ENCODE data around the gene DTNA. TPM values are rescaled to one million over a fixed set of nuclear protein-coding genes. Genes with fewer than 3 reads are reported as not detected.

The DTNA gene
- total RNA-seq, 4 donors from 2014 or later = 81.0 to 236 (median 119) TPM

DNA sequence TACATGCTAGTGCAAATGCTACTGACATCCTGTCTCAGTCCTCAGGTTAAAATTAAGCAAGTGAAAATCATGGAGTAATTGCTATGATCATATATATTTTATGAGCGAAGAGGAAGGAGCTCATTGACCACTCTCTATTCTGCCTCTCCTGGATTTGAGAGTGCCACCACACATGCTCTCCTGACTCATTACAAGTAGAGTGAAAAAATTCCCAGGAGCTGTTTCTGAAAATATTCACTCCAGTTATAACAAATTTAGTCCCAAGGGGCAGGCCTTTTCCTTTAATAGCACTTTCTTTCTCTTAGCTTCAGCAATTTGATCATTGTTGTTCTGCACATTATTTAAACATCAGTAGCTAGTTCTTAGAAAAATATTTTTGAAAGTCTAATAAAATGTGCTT is 176.1 kb downstream of the DTNA start:
- WGBS, 2 donors = 87 to 93% methylated on average over 1 of the region's 1 CpG
- intact Hi-C loops (cut with DNase I) = no loop called here

DNA sequence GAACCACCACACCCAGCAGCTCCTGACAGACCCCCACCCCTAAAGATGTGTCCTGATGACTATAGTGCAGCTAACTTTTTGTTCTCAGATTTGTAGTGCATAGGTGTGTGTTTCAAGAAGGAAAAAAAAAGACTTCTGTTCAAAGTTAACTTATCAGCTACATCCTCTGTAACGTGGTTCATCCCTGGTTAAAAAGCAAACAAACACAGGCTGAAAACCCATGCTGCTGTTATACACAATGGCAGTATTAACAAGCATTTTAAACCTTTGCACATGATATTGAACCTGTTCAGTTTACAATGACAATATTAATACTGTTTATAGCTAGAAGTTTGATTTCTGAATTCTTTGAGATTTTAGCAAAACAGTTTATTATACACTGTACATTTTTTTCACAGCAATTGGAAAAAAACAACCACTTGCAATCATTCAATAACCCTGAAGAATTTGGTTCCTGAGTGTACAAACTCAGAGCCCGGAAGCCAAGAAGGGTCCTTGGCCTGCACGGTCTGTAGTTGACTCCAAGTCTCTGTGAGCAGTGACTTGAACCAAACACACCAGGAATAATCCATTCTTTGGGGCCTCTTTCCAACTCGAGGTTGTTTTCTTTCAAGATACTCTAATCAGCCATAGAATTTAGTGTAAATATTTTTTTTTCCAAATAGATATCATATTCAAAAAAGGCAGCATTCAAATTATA is 177.9 kb downstream of the DTNA start:
- Histone ChIP-seq H3K9me3 (no peaks in the 10 kb centered on the region), H3K36me3 (no peaks in the 10 kb centered on the region), H3K4me3 (replicated peaks in 1 of 3) (no peak overlapping the region), H3K27ac (peak overlapping the region in 2 of 3 donors; percentile 26 to 43), H3K27me3 (no peaks in the 10 kb centered on the region), H3K4me1 (peaks cover 0 to 50% of the 10 kb centered on the region in 2 donors)
- TF ChIP-seq, protein P1, sequence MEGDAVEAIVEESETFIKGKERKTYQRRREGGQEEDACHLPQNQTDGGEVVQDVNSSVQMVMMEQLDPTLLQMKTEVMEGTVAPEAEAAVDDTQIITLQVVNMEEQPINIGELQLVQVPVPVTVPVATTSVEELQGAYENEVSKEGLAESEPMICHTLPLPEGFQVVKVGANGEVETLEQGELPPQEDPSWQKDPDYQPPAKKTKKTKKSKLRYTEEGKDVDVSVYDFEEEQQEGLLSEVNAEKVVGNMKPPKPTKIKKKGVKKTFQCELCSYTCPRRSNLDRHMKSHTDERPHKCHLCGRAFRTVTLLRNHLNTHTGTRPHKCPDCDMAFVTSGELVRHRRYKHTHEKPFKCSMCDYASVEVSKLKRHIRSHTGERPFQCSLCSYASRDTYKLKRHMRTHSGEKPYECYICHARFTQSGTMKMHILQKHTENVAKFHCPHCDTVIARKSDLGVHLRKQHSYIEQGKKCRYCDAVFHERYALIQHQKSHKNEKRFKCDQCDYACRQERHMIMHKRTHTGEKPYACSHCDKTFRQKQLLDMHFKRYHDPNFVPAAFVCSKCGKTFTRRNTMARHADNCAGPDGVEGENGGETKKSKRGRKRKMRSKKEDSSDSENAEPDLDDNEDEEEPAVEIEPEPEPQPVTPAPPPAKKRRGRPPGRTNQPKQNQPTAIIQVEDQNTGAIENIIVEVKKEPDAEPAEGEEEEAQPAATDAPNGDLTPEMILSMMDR (IDR thresholded peaks at IDR 0.05) = no peak
- no peak for TF ChIP-seq POLR2A (IDR thresholded peaks at IDR 0.05)
- intact Hi-C loops (cut with DNase I) = no loop called here
- peak; percentile 56 to 66 for DNase-seq
- WGBS, 2 donors = 37 to 41% methylated on average over 4 of the region's 4 CpGs

More for the DNA sequence above, 176.1 kb downstream of the DTNA start:
- H3K27ac ChIP-seq = peak overlapping the region in 2 of 3 donors; percentile 3 to 59
- no peak for DNase-seq
- peaks cover 0 to 51% of the 10 kb centered on the region in 2 donors for H3K4me1 ChIP-seq
- no peak overlapping the region for H3K4me3 ChIP-seq (replicated peaks in 1 of 3)
- H3K9me3 ChIP-seq = no peaks in the 10 kb centered on the region
- no peaks in the 10 kb centered on the region for H3K27me3 ChIP-seq
- TF ChIP-seq, protein P1 (IDR thresholded peaks at IDR 0.05) = no peak
- no peak for TF ChIP-seq POLR2A (IDR thresholded peaks at IDR 0.05)
- H3K36me3 ChIP-seq = no peaks in the 10 kb centered on the region

DNA sequence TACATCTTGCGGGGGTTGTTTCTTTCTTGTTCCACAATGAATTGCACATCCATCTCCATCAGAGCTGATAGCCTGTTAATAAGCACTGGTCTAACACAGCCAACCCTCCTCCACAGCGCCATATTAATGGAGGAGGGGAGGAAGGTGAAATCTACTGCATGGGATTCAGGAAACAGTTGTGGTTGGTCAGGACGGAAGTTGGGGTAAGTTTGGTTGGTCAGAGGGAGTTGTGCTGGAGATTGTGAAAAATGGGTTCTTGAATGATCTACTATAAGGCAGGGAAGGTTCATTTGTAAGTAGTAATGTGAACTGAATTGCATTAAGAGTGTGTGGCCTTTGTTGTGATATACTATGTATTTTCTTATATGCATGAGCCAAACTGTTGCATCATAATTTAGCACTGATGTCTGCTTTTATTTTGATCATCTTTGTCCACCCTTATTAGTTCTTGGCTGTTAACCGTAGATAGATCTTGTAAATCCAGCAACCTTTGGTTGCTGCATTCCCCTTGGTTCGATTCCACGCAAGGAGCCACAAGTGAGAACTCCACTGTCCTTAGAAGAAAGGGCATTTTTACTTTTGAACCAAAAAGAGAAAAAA is 180.5 kb downstream of the DTNA start:
- Histone ChIP-seq H3K4me3 (replicated peaks in 1 of 3) (no peak overlapping the region), H3K9me3 (no peaks in the 10 kb centered on the region), H3K36me3 (no peaks in the 10 kb centered on the region), H3K27me3 (no peaks in the 10 kb centered on the region), H3K27ac (no peak overlapping the region), H3K4me1 (peaks cover 0 to 30% of the 10 kb centered on the region in 2 donors)
- TF ChIP-seq, protein P1 (IDR thresholded peaks at IDR 0.05) = no peak
- TF ChIP-seq POLR2A (IDR thresholded peaks at IDR 0.05) = no peak
- 87 to 95% methylated on average over 6 of the region's 6 CpGs for WGBS, 2 donors
- DNase-seq = no peak
- intact Hi-C loops (cut with DNase I) = no loop called here

DNA sequence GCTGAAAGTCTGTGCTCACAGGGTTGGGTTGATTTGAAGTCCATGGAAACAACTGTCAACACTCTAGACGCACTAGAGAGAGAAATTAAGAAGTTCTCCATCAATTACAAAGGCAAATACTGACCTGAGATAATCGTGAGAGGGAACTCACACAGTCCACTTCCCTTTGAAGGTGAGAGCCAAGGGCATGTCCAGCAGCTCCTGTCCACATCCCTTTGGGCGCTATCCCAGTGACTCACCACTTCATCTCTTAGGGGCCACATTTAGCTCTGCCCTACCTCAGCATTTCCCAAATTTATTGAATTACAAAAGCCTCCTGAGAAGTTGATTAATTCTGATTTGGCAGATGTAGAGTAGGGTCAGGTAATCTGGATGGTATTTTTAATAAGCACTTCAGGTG is 182.3 kb downstream of the DTNA start:
- 79 to 81% methylated on average over 3 of the region's 3 CpGs for WGBS, 2 donors
- Histone ChIP-seq H3K36me3 (no peaks in the 10 kb centered on the region), H3K9me3 (no peaks in the 10 kb centered on the region), H3K27me3 (no peaks in the 10 kb centered on the region), H3K4me1 (peaks cover 0 to 13% of the 10 kb centered on the region in 2 donors), H3K4me3 (replicated peaks in 1 of 3) (no peak overlapping the region), H3K27ac (no peak overlapping the region)
- no peak for DNase-seq
- intact Hi-C loops (cut with DNase I) = no loop called here
- TF ChIP-seq POLR2A (IDR thresholded peaks at IDR 0.05) = no peak

DNA sequence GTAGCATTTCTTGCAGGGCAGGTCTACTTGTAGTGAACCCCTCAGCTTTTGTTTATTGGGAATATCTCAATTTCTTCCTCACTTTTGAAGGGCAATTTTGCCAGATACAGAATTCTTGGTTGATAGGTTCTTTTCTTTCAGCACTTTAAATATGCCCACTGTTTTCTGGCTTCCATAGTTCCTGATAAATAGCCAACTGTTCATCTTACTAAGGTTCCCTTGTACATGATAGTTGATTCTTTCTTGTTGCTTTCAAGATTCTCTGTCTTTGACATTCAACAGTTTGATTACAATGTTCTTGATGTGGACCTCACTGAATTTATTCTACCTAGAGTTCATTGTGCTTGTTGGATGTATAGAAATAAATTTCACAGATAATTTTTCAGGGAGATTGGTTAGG is 183.1 kb downstream of the DTNA start:
- no peak for DNase-seq
- no peak overlapping the region for H3K4me3 ChIP-seq (replicated peaks in 1 of 3)
- no peaks in the 10 kb centered on the region for H3K27me3 ChIP-seq
- H3K27ac ChIP-seq = no peak overlapping the region
- H3K9me3 ChIP-seq = no peaks in the 10 kb centered on the region
- intact Hi-C loops (cut with DNase I) = no loop called here
- TF ChIP-seq, protein P1 (IDR thresholded peaks at IDR 0.05) = no peak
- TF ChIP-seq POLR2A (IDR thresholded peaks at IDR 0.05) = no peak
- H3K36me3 ChIP-seq = no peaks in the 10 kb centered on the region
- H3K4me1 ChIP-seq = peaks cover 0 to 6% of the 10 kb centered on the region in 2 donors

Data from thyroid gland (tissue), 4 donors.